ENCODE measurements around the gene ZNF366. TPM values are rescaled to one million over a fixed set of nuclear protein-coding genes. Genes with fewer than 3 reads are reported as not detected.

ZNF366 gene
- total RNA-seq, 1 experiment from 2014 or later, result not detected

GRCh38 chr5:72441862-72442540 is 65.2 kb downstream of the ZNF366 start:
- no peak overlapping the region for H3K4me3 ChIP-seq
- no peaks in the 10 kb centered on the region for H3K27me3 ChIP-seq
- H3K9me3 ChIP-seq, result no peaks in the 10 kb centered on the region
- no peaks in the 10 kb centered on the region for H3K36me3 ChIP-seq
- DNase-seq, result peak; percentile 87

- no peaks in the 10 kb centered on the region for H3K36me3 ChIP-seq
Measured at GRCh38 chr5:72441094-72441723, 66.0 kb downstream of the ZNF366 start.

DNA sequence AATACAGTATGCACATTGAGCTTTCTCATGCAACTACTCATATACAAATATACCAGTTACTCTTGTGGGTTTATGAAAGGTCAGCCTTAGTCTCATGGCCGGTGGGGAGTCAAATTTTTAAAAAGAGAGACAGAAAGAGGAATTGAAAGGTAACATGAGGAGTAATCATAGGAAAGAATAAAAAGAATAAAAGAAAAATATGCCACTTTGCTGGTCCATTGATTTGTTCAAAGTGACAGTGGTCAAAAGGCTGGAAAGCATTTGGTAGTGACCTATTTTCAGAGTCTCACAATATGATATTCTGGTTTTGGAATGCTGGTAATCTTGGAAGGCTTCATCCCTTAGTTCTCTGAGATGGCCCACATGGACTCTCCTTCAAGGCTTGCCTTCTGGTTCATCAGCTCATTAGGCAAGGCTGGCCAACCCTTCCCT is 67.0 kb downstream of the ZNF366 start:
- Histone ChIP-seq H3K4me3 (no peak overlapping the region), H3K36me3 (no peaks in the 10 kb centered on the region), H3K27me3 (no peaks in the 10 kb centered on the region), H3K9me3 (no peaks in the 10 kb centered on the region)
- DNase-seq, result no peak

More at GRCh38 chr5:72441094-72441723, 66.0 kb downstream of the ZNF366 start:
- H3K4me3 ChIP-seq, result no peak overlapping the region
- H3K27me3 ChIP-seq, result no peaks in the 10 kb centered on the region
- no peaks in the 10 kb centered on the region for H3K9me3 ChIP-seq
- peak; percentile 33 for DNase-seq

- Histone ChIP-seq H3K9me3 (no peaks in the 10 kb centered on the region), H3K27me3 (no peaks in the 10 kb centered on the region), H3K4me3 (no peak overlapping the region), H3K36me3 (no peaks in the 10 kb centered on the region)
- no peak for DNase-seq
Measured at GRCh38 chr5:72439192-72439591, 68.0 kb downstream of the ZNF366 start.

GRCh38 chr5:72438141-72438540 is 69.1 kb downstream of the ZNF366 start:
- DNase-seq, result no peak
- Histone ChIP-seq H3K27me3 (no peaks in the 10 kb centered on the region), H3K36me3 (no peaks in the 10 kb centered on the region), H3K9me3 (no peaks in the 10 kb centered on the region), H3K4me3 (no peak overlapping the region)

- Histone ChIP-seq H3K36me3 (no peaks in the 10 kb centered on the region), H3K27me3 (no peaks in the 10 kb centered on the region), H3K4me3 (no peak overlapping the region), H3K9me3 (no peaks in the 10 kb centered on the region)
- peak; percentile 36 for DNase-seq
Measured at GRCh38 chr5:72436796-72437471, 70.3 kb downstream of the ZNF366 start.

DNA sequence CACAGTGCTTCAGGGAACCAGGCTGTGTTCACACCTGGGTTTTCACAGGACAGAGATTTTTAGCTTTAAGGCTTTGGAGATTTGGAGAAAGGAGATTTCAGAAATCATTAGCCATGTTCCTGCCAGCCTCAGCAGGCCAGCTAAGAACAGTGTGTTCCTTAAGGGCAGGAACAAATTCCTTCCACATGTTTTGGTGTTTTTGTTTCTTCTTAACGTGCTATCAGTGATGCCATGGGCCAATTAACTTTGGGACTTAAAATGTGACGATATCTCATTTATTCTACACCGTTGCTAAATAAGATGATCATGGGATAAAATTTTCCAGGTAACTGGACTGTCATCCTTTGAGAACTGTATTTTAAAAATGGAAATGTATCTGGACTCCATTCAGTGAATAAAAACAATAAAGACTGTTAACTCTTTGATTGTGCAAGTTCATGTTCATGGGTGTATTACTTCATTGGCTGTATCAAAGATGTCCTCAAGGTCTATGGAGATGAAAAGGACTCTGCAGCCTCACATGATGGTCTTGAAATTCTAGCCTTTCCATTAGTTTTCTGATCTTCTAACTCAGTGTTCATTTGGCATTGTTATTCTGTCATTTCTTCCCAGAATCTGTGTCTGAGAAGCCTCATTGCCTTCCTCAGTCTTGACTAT is 72.3 kb downstream of the ZNF366 start:
- H3K27me3 ChIP-seq, result no peaks in the 10 kb centered on the region
- no peak overlapping the region for H3K4me3 ChIP-seq
- no peak for DNase-seq
- H3K9me3 ChIP-seq, result peaks cover 3% of the 10 kb centered on the region; the same call in 1 of the 2 replicates
- no peaks in the 10 kb centered on the region for H3K36me3 ChIP-seq

DNA sequence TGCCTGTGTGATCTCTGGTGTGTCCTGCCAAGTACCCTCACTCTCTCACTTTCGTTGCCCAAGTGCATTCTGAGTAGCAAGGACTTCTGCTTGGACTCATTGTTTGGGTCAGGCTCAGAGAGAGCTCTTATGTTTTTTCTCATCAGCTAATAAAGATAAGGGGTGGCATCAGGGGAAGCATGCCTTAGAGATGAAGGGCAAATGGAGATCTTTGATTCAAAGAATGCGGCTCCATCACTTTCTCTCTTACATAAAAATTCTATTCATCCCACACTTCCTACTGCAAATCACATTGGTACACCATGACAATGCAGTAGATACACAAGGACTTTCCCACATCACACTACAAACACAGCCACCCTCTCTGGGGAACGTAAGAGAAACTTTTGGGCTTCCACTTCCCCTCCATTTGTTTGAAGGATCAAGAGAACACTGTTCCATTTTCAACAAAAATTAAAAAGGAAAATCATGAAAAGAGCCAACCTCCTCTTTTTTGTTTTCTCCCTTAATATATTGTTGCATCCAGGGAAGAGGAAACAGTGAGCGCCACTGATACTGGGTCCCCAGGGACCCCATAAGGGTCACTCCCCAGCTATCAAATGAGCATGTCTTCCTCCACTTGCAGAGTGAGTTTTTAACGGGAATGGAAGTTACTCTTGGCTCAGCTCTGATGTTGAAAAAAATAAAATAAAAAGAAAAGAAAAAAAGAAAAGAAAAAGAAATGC is 73.0 kb downstream of the ZNF366 start:
- no peak overlapping the region for H3K4me3 ChIP-seq
- H3K9me3 ChIP-seq, result peaks cover 3% of the 10 kb centered on the region; the same call in 1 of the 2 replicates
- DNase-seq, result no peak
- no peaks in the 10 kb centered on the region for H3K36me3 ChIP-seq
- no peaks in the 10 kb centered on the region for H3K27me3 ChIP-seq

DNA sequence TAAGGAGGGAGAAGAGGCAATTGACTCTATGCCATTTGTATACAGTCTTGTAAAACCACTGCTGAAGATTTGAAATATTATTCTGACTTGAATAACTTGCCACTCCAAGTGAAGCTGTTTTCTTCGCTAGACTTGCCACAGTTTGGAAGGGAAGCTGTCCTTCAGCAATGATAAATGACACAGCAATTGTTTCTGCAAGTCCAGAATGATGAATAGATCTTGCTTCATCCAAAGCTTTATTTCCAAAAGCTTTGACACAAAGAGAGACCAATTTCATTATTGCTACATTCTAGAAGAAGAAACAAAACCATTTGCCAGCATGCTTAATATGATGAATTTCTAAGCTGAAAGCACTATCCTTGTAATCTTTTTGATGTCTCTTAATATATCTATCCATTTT is 73.7 kb downstream of the ZNF366 start:
- Histone ChIP-seq H3K36me3 (no peaks in the 10 kb centered on the region), H3K4me3 (no peak overlapping the region), H3K27me3 (no peaks in the 10 kb centered on the region), H3K9me3 (peaks cover 3% of the 10 kb centered on the region; the same call in 1 of the 2 replicates)
- DNase-seq, result no peak

DNA sequence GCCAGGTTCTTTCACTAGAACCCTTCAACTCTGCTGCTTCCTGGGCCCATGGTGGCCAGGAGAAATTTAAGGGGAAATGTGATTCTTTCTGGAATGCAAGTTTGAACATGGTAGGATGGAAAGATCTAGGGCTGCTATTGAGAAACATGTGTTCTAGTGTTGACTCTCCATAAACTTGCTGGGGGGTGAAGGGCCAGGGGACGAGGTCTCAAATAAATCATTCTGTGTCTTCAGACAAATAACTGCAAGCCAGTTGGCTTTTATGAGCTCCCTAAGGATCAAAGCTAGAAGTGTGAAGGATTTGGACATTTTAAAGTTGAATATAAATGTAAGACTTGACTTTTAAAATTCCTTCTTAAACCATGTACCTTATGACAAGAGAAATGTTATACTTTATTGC is 78.5 kb downstream of the ZNF366 start:
- H3K36me3 ChIP-seq, result no peaks in the 10 kb centered on the region
- no peak for DNase-seq
- no peaks in the 10 kb centered on the region for H3K27me3 ChIP-seq
- H3K9me3 ChIP-seq, result peaks cover 3% of the 10 kb centered on the region; the same call in 1 of the 2 replicates
- H3K4me3 ChIP-seq, result no peak overlapping the region

- H3K9me3 ChIP-seq, result peaks cover 3% of the 10 kb centered on the region; the same call in 1 of the 2 replicates
- no peaks in the 10 kb centered on the region for H3K27me3 ChIP-seq
- H3K4me3 ChIP-seq, result no peak overlapping the region
- no peak for DNase-seq
- no peaks in the 10 kb centered on the region for H3K36me3 ChIP-seq
Measured at GRCh38 chr5:72427488-72428437, 79.4 kb downstream of the ZNF366 start.

- H3K36me3 ChIP-seq, result no peaks in the 10 kb centered on the region
- H3K9me3 ChIP-seq, result peaks cover 3% of the 10 kb centered on the region; the same call in 1 of the 2 replicates
- H3K4me3 ChIP-seq, result no peak overlapping the region
- no peaks in the 10 kb centered on the region for H3K27me3 ChIP-seq
- DNase-seq, result no peak
Measured at GRCh38 chr5:72427016-72427415, 80.2 kb downstream of the ZNF366 start.

DNA sequence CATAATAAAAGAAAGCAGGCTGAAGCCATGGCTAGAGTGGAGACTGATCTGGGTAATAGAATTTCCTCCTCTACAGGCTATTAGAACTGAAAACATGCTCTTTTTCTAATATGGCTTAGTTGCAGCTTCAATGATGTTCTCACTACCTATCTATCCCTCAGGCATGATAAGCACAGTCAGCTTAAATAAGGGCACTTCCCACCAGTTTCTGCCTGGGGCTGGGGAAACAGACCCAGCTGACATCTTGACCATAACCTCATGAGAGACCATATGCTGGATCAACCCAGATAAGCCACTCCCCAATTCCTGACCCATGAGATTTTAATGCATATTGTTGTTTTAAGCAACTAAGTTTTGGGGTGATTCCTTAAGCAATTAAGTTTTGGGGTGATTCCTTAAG is 81.2 kb downstream of the ZNF366 start:
- Histone ChIP-seq H3K36me3 (no peaks in the 10 kb centered on the region), H3K9me3 (peaks cover 2% of the 10 kb centered on the region; the same call in 1 of the 2 replicates), H3K4me3 (no peak overlapping the region), H3K27me3 (no peaks in the 10 kb centered on the region)
- DNase-seq, result no peak

DNA sequence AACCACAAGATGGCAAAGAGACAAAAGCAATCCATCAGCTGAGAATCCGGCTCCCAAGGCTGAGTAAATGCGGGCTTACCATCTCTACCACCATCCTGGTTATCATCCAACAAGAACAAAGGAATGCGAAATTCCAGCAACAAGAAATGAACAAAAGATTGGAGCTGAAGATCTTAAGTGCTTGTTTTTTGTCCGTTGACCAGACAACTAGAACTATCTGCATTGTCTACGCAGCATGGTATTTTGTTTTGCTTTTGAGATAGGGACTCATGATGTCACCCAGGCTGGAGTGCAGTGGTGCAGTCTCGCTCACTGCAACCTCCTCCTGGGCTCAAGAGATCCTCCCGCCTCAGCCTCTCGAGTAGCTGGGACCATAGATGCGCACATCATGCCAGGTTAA is 88.9 kb downstream of the ZNF366 start:
- H3K9me3 ChIP-seq, result no peaks in the 10 kb centered on the region; the same call in none of the 2 replicates
- H3K36me3 ChIP-seq, result no peaks in the 10 kb centered on the region
- H3K4me3 ChIP-seq, result no peak overlapping the region
- no peak for DNase-seq
- no peaks in the 10 kb centered on the region for H3K27me3 ChIP-seq

DNA sequence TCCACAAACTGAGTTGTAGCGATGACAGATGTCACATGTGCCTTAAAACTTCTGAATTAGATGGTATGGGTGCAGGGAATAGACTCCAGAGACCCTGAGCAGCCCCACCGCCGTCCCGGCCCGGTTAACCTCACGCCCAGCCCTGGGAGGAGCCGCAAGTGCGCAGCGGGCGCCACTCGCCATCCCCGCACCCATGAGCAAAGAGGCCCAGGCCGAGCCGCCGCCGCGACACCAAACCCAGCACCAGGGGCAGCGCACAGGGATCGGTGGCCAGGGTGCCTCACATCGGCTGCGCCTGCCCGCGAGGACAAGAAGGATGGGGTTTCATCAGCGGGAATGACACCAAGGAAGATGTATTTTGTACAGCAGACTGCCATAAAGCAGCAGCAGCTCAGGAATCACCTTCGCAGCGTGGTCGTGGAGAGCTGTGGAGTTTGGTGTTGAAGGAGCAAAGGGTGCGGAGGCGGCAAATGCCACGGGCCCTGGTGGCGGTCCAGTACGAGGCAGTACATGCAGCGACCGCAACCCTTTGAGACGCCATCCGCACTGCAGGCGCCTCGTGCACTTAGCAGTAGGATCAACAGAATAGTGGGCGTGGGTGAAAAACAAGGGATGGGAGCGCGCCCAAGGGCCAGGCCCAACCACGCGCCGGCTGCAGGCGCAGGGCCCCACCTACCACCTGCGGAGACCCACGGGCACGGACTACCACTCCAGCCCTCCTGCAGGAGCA is 89.7 kb downstream of the ZNF366 start:
- no peaks in the 10 kb centered on the region for H3K36me3 ChIP-seq
- DNase-seq, result no peak

More for the DNA sequence above, 89.7 kb downstream of the ZNF366 start:
- no peak overlapping the region for H3K4me3 ChIP-seq
- no peaks in the 10 kb centered on the region for H3K27me3 ChIP-seq
- H3K9me3 ChIP-seq, result no peaks in the 10 kb centered on the region; the same call in none of the 2 replicates
